ENCODE data around the gene MLANA. TPM values are rescaled to one million over a fixed set of nuclear protein-coding genes. Genes with fewer than 3 reads are reported as not detected.

MLANA gene
- total RNA-seq, 1 donor from 2014 or later: not detected

- no peaks in the 10 kb centered on the region for H3K36me3 ChIP-seq (ENCODE audit: insufficient read depth, low read length)
- H3K27me3 Mint-ChIP-seq (ENCODE audit: low read depth, unreplicated experiment): no peaks in the 10 kb centered on the region
- H3K4me2 ChIP-seq (ENCODE audit: low read length): no peak overlapping the region
- H3K4me1 ChIP-seq (ENCODE audit: insufficient read depth, low read length): peaks cover 4% of the 10 kb centered on the region
- no peak overlapping the region for H3K27ac Mint-ChIP-seq (ENCODE audit: unreplicated experiment)
- no peaks in the 10 kb centered on the region for H3K9me3 ChIP-seq (ENCODE audit: insufficient read depth, low read depth, low read length)
- no peaks in the 10 kb centered on the region for H4K20me1 ChIP-seq (ENCODE audit: insufficient read depth, low read length)
- no peak overlapping the region for H3K9ac ChIP-seq (ENCODE audit: low read length)
- peaks cover 7% of the 10 kb centered on the region for H3K27me3 ChIP-seq (ENCODE audit: insufficient read depth, low read length)
- no peak for TF ChIP-seq EZH2 (IDR thresholded peaks at IDR 0.05; ENCODE audit: insufficient read depth, low read length)
- TF ChIP-seq, protein P1, sequence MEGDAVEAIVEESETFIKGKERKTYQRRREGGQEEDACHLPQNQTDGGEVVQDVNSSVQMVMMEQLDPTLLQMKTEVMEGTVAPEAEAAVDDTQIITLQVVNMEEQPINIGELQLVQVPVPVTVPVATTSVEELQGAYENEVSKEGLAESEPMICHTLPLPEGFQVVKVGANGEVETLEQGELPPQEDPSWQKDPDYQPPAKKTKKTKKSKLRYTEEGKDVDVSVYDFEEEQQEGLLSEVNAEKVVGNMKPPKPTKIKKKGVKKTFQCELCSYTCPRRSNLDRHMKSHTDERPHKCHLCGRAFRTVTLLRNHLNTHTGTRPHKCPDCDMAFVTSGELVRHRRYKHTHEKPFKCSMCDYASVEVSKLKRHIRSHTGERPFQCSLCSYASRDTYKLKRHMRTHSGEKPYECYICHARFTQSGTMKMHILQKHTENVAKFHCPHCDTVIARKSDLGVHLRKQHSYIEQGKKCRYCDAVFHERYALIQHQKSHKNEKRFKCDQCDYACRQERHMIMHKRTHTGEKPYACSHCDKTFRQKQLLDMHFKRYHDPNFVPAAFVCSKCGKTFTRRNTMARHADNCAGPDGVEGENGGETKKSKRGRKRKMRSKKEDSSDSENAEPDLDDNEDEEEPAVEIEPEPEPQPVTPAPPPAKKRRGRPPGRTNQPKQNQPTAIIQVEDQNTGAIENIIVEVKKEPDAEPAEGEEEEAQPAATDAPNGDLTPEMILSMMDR (IDR thresholded peaks at IDR 0.05; ENCODE audit: insufficient read depth, low read depth, low read length): no peak
- DNase-seq (ENCODE audit: low read depth) (no peak), FAIRE-seq (no peak)
- H3K4me3 ChIP-seq (ENCODE audit: insufficient read depth, low read depth, low read length): no peak overlapping the region
- H3K79me2 ChIP-seq (ENCODE audit: insufficient read depth, low read length): no peaks in the 10 kb centered on the region
- no peaks in the 10 kb centered on the region for H3K36me3 Mint-ChIP-seq (ENCODE audit: low read depth, unreplicated experiment)
- no peak overlapping the region for H3K27ac ChIP-seq (ENCODE audit: low read depth, low read length)
- no peak overlapping the region for H2AFZ ChIP-seq (ENCODE audit: low read depth, low read length)
- H3K4me1 Mint-ChIP-seq (ENCODE audit: low read depth, unreplicated experiment): peaks cover 12% of the 10 kb centered on the region
- no peaks in the 10 kb centered on the region for H3K9me3 Mint-ChIP-seq (ENCODE audit: unreplicated experiment)
- no peak overlapping the region for H3K4me3 Mint-ChIP-seq (ENCODE audit: unreplicated experiment)
Measured at GRCh38 chr9:5884191-5884590, 6.5 kb upstream of the MLANA start.

- no peak for TF ChIP-seq EZH2 (IDR thresholded peaks at IDR 0.05; ENCODE audit: insufficient read depth, low read length)
- TF ChIP-seq, protein P1 (IDR thresholded peaks at IDR 0.05; ENCODE audit: insufficient read depth, low read depth, low read length): peak; percentile 83
- FAIRE-seq: no peak
- H3K4me1 Mint-ChIP-seq (ENCODE audit: low read depth, unreplicated experiment): no peaks in the 10 kb centered on the region
- H3K27me3 Mint-ChIP-seq (ENCODE audit: low read depth, unreplicated experiment): no peaks in the 10 kb centered on the region
- Histone ChIP-seq H3K9me3 (ENCODE audit: insufficient read depth, low read depth, low read length) (no peaks in the 10 kb centered on the region), H3K4me3 (ENCODE audit: insufficient read depth, low read depth, low read length) (no peak overlapping the region), H3K27ac (ENCODE audit: low read depth, low read length) (no peak overlapping the region), H4K20me1 (ENCODE audit: insufficient read depth, low read length) (no peaks in the 10 kb centered on the region), H3K79me2 (ENCODE audit: insufficient read depth, low read length) (no peaks in the 10 kb centered on the region), H3K4me2 (ENCODE audit: low read length) (no peak overlapping the region), H3K27me3 (ENCODE audit: insufficient read depth, low read length) (peaks cover 7% of the 10 kb centered on the region), H2AFZ (ENCODE audit: low read depth, low read length) (no peak overlapping the region), H3K9ac (ENCODE audit: low read length) (no peak overlapping the region), H3K36me3 (ENCODE audit: insufficient read depth, low read length) (no peaks in the 10 kb centered on the region), H3K4me1 (ENCODE audit: insufficient read depth, low read length) (no peaks in the 10 kb centered on the region)
- H3K4me3 Mint-ChIP-seq (ENCODE audit: unreplicated experiment): no peak overlapping the region
- H3K9me3 Mint-ChIP-seq (ENCODE audit: unreplicated experiment): no peaks in the 10 kb centered on the region
- DNase-seq (ENCODE audit: low read depth): peak; percentile 24
- H3K27ac Mint-ChIP-seq (ENCODE audit: unreplicated experiment): no peak overlapping the region
- H3K36me3 Mint-ChIP-seq (ENCODE audit: low read depth, unreplicated experiment): no peaks in the 10 kb centered on the region
Measured at GRCh38 chr9:5886114-5886939, 4.4 kb upstream of the MLANA start.

Data from astrocyte (in vitro differentiated cells and primary cell).